GM15510 (cell line): ENCODE data around the gene HRH2.

Source experiments
- POLR2A ChIP-seq: IDR thresholded peaks from 3 replicates; pipeline ENCODE4 v1.6.1; 2011; ENCODE audit warnings: borderline replicate concordance; ENCODE audit not compliant: insufficient read length; ENCODE audit errors: extremely low read depth

The HRH2 gene

GRCh38 chr5:175707751-175708375 lies 50.0 kb downstream of the HRH2 start:
- no peak for TF ChIP-seq POLR2A

GRCh38 chr5:175709276-175709781 lies 51.5 kb downstream of the HRH2 start:
- TF ChIP-seq POLR2A = no peak

GRCh38 chr5:175710326-175710725 lies 52.5 kb downstream of the HRH2 start:
- TF ChIP-seq POLR2A = no peak

- no peak for TF ChIP-seq POLR2A
Measured at GRCh38 chr5:175711031-175711430, 53.2 kb downstream of the HRH2 start.

- no peak for TF ChIP-seq POLR2A
Measured at GRCh38 chr5:175711472-175712312, 53.8 kb downstream of the HRH2 start.

GRCh38 chr5:175712313-175712680 lies 54.4 kb downstream of the HRH2 start:
- no peak for TF ChIP-seq POLR2A

GRCh38 chr5:175712681-175713085 lies 54.8 kb downstream of the HRH2 start:
- no peak for TF ChIP-seq POLR2A

GRCh38 chr5:175713930-175714329 lies 56.1 kb downstream of the HRH2 start:
- no peak for TF ChIP-seq POLR2A

- TF ChIP-seq POLR2A = no peak
Measured at GRCh38 chr5:175714479-175715085, 56.7 kb downstream of the HRH2 start.

GRCh38 chr5:175715627-175716522 lies 58.0 kb downstream of the HRH2 start:
- TF ChIP-seq POLR2A = no peak

- TF ChIP-seq POLR2A = no peak
Measured at GRCh38 chr5:175717837-175718236, 60.0 kb downstream of the HRH2 start.

- TF ChIP-seq POLR2A = no peak
Measured at GRCh38 chr5:175718401-175719108, 60.7 kb downstream of the HRH2 start.

GRCh38 chr5:175724314-175725275 lies 66.7 kb downstream of the HRH2 start:
- no peak for TF ChIP-seq POLR2A
